ENCODE data around the gene SKOR1. TPM values are rescaled to one million over a fixed set of nuclear protein-coding genes. Genes with fewer than 3 reads are reported as not detected.

The SKOR1 gene
- polyA plus RNA-seq, 1 donor from 2014 or later = not detected

DNA sequence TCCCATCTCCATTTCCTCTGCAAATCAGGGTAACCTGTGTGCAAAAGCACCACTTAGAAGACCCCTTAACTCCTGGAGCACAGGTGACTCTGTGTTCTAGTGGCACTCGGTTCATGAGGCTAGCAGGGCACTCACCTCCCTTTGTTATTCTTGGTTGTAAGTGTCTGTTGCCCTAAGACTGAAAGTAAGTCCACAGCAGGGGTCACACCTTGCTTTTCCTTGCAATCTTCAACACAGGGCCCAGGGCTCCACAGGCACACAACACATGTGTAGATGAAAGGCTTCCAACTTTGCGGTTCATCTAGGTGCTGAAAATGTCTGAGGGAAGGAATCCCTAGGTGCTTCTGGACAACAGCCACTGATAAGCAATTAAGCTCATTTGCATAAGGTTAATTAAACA lies 11.6 kb downstream of the SKOR1 start:
- peak overlapping the region in 2 of 4 donors; percentile 16 to 83 for H3K4me3 Mint-ChIP-seq
- H3K27ac Mint-ChIP-seq = peak overlapping the region in 1 of 3 donors; percentile 98
- peaks cover 24 to 40% (median 35%) of the 10 kb centered on the region in 3 donors for H3K4me1 Mint-ChIP-seq
- peaks cover 2% of the 10 kb centered on the region for H3K36me3 Mint-ChIP-seq
- H3K27me3 Mint-ChIP-seq = peaks cover 37% of the 10 kb centered on the region
- peaks cover 0 to 4% (median 0%) of the 10 kb centered on the region in 3 donors for H3K9me3 Mint-ChIP-seq

- peak overlapping the region; percentile 63 to 95 (median 82) for H3K4me3 Mint-ChIP-seq
- H3K36me3 Mint-ChIP-seq = peaks cover 2% of the 10 kb centered on the region
- H3K4me1 Mint-ChIP-seq = peaks cover 19 to 31% (median 28%) of the 10 kb centered on the region in 3 donors
- peak overlapping the region in 2 of 3 donors; percentile 98 to 100 for H3K27ac Mint-ChIP-seq
- peaks cover 0 to 4% (median 0%) of the 10 kb centered on the region in 3 donors for H3K9me3 Mint-ChIP-seq
- H3K27me3 Mint-ChIP-seq = peaks cover 21% of the 10 kb centered on the region
These were observed 13.6 kb downstream of the SKOR1 start for GRCh38 chr15:67838789-67839332.

DNA sequence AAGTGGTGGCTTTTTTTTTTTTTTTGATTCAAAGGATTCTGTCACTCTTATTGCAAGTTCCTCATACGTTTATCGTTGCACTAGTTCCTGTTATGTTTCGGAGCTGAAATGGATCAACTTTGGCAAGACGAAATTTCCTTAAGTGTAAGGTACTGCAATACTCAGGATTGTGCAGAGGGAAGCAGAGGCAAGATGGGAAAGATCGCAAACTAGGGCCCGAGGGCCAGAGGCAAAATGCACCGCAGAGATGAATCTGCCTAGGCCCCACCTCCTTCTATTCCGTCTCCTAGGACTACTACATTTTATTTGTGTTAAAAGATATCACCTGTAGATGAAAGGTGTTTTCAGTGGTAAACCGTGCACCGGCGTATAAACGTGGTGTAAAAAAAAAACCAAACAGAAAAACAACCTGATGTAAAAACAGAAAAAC lies 14.2 kb downstream of the SKOR1 start:
- Mint-ChIP-seq H3K27ac (peak overlapping the region; percentile 98 to 100 (median 99)), H3K4me3 (peak overlapping the region; percentile 88 to 98 (median 95)), H3K9me3 (peaks cover 0 to 4% (median 0%) of the 10 kb centered on the region in 3 donors), H3K4me1 (peaks cover 15 to 29% (median 22%) of the 10 kb centered on the region in 3 donors), H3K27me3 (peaks cover 17% of the 10 kb centered on the region), H3K36me3 (peaks cover 2% of the 10 kb centered on the region)

GRCh38 chr15:67839929-67840748 lies 14.8 kb downstream of the SKOR1 start, which contains the start of gene RNU6-1:
RNU6-1 (minus strand) TSS chr15:67840045.
- peaks cover 13% of the 10 kb centered on the region for H3K27me3 Mint-ChIP-seq
- H3K27ac Mint-ChIP-seq = peak within 1 kb of the TSS; percentile 98 to 100 (median 99)
- H3K4me1 Mint-ChIP-seq = peaks cover 13 to 28% (median 22%) of the 10 kb centered on the region in 3 donors
- peaks cover 2% of the 10 kb centered on the region for H3K36me3 Mint-ChIP-seq
- H3K9me3 Mint-ChIP-seq = peaks cover 0 to 4% (median 0%) of the 10 kb centered on the region in 3 donors
- peak within 1 kb of the TSS; percentile 88 to 98 (median 95) for H3K4me3 Mint-ChIP-seq

GRCh38 chr15:67840749-67841512 lies 15.6 kb downstream of the SKOR1 start:
- Mint-ChIP-seq H3K4me3 (peak overlapping the region; percentile 88 to 98 (median 95)), H3K27ac (peak overlapping the region; percentile 98 to 100 (median 99)), H3K36me3 (peaks cover 2% of the 10 kb centered on the region), H3K9me3 (peaks cover 0 to 4% (median 0%) of the 10 kb centered on the region in 3 donors), H3K27me3 (peaks cover 6% of the 10 kb centered on the region), H3K4me1 (peaks cover 12 to 27% (median 22%) of the 10 kb centered on the region in 3 donors)

- H3K4me1 Mint-ChIP-seq = peaks cover 12 to 25% (median 18%) of the 10 kb centered on the region in 3 donors
- peak overlapping the region; percentile 88 to 98 (median 95) for H3K4me3 Mint-ChIP-seq
- peak overlapping the region in 2 of 3 donors; percentile 88 to 98 for H3K27ac Mint-ChIP-seq
- peaks cover 4% of the 10 kb centered on the region for H3K27me3 Mint-ChIP-seq
- peaks cover 2% of the 10 kb centered on the region for H3K36me3 Mint-ChIP-seq
- H3K9me3 Mint-ChIP-seq = peaks cover 0 to 4% (median 0%) of the 10 kb centered on the region in 3 donors
These were observed 16.1 kb downstream of the SKOR1 start for GRCh38 chr15:67841513-67841762.

DNA sequence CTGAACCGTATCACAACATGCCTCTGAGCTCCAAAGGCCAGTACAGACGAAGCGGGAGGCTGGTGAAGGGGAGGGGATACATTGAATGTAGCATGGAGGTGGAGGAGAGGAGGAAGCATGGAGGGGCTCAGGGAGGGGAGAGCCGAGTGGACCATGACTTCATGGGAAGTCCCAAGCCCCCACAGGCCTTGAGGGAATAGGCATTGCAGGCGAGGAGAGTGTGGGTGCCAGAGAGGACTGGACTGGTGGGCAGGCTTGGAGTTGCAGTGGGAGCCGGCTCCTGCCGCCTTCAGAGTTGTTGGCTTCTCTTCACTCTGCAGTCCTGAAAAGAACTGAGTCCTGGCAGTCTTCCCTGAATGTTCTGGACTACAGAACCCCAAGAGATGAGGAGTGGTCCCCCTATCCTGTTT lies 17.8 kb downstream of the SKOR1 start:
- peaks cover 4% of the 10 kb centered on the region for H3K27me3 Mint-ChIP-seq
- peaks cover 2% of the 10 kb centered on the region for H3K36me3 Mint-ChIP-seq
- H3K4me3 Mint-ChIP-seq = peak overlapping the region in 1 of 4 donors; percentile 37
- peaks cover 0 to 6% (median 0%) of the 10 kb centered on the region in 3 donors for H3K9me3 Mint-ChIP-seq
- H3K27ac Mint-ChIP-seq = peak overlapping the region in 1 of 3 donors; percentile 25
- peaks cover 12 to 20% (median 16%) of the 10 kb centered on the region in 3 donors for H3K4me1 Mint-ChIP-seq

GRCh38 chr15:67843571-67844387 lies 18.5 kb downstream of the SKOR1 start:
- Mint-ChIP-seq H3K36me3 (peaks cover 2% of the 10 kb centered on the region), H3K27ac (peak overlapping the region in 2 of 3 donors; percentile 25 to 34)

GRCh38 chr15:67845974-67846373 lies 20.7 kb downstream of the SKOR1 start:
- peaks cover 6 to 11% (median 7%) of the 10 kb centered on the region in 3 donors for H3K4me1 Mint-ChIP-seq
- H3K9me3 Mint-ChIP-seq = peaks cover 0 to 5% (median 0%) of the 10 kb centered on the region in 3 donors
- no peaks in the 10 kb centered on the region for H3K36me3 Mint-ChIP-seq
- H3K4me3 Mint-ChIP-seq = no peak overlapping the region
- peaks cover under 1% of the 10 kb centered on the region for H3K27me3 Mint-ChIP-seq
- H3K27ac Mint-ChIP-seq = no peak overlapping the region

More at GRCh38 chr15:67843571-67844387, 18.5 kb downstream of the SKOR1 start:
- Mint-ChIP-seq H3K4me3 (peak overlapping the region in 2 of 4 donors; percentile 52 to 56), H3K27me3 (peaks cover 3% of the 10 kb centered on the region), H3K4me1 (peaks cover 10 to 16% (median 16%) of the 10 kb centered on the region in 3 donors), H3K9me3 (peaks cover 0 to 8% (median 0%) of the 10 kb centered on the region in 3 donors)

DNA sequence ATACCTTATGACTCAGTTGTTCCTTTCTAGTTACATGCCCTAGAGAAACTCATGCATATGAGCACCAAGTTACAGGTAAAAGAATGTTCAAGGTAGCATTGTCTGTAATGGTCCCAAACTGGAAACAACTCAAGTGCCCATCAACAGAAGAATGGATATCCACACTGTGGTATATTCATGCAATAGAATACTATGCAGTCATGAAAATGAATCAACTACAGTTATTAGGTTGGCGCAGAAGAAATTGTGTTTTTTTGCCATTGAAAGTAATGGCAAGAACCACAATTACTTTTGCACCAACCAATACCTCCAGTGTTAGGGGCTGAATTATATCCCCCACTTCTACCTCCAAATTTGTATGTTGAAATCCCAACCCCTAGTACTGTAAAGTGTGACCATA lies 24.2 kb downstream of the SKOR1 start:
- H3K4me1 Mint-ChIP-seq = peaks cover 11 to 18% (median 14%) of the 10 kb centered on the region in 3 donors
- H3K9me3 Mint-ChIP-seq = peaks cover 0 to 5% (median 3%) of the 10 kb centered on the region in 3 donors
- peaks cover 6% of the 10 kb centered on the region for H3K27me3 Mint-ChIP-seq
- H3K36me3 Mint-ChIP-seq = no peaks in the 10 kb centered on the region
- H3K27ac Mint-ChIP-seq = peak overlapping the region in 1 of 3 donors; percentile 5
- no peak overlapping the region for H3K4me3 Mint-ChIP-seq

- H3K9me3 Mint-ChIP-seq = peaks cover 0 to 5% (median 3%) of the 10 kb centered on the region in 3 donors
- peaks cover 6% of the 10 kb centered on the region for H3K27me3 Mint-ChIP-seq
- H3K4me3 Mint-ChIP-seq = peak overlapping the region in 1 of 4 donors; percentile 41
- H3K36me3 Mint-ChIP-seq = no peaks in the 10 kb centered on the region
- H3K27ac Mint-ChIP-seq = no peak overlapping the region
- peaks cover 11 to 18% (median 14%) of the 10 kb centered on the region in 3 donors for H3K4me1 Mint-ChIP-seq
These were observed 25.0 kb downstream of the SKOR1 start for GRCh38 chr15:67850336-67850735.

GRCh38 chr15:67850994-67851571 lies 25.8 kb downstream of the SKOR1 start:
- Mint-ChIP-seq H3K36me3 (no peaks in the 10 kb centered on the region), H3K27me3 (peaks cover 6% of the 10 kb centered on the region), H3K9me3 (peaks cover 0 to 5% (median 3%) of the 10 kb centered on the region in 3 donors), H3K4me1 (peaks cover 13 to 19% (median 16%) of the 10 kb centered on the region in 3 donors), H3K4me3 (peak overlapping the region in 1 of 4 donors; percentile 76), H3K27ac (no peak overlapping the region)

GRCh38 chr15:67852418-67852817 lies 27.1 kb downstream of the SKOR1 start:
- no peak overlapping the region for H3K27ac Mint-ChIP-seq
- peaks cover 15 to 19% (median 16%) of the 10 kb centered on the region in 3 donors for H3K4me1 Mint-ChIP-seq
- H3K9me3 Mint-ChIP-seq = peaks cover 0 to 3% (median 3%) of the 10 kb centered on the region in 3 donors

More at GRCh38 chr15:67852418-67852817, 27.1 kb downstream of the SKOR1 start:
- H3K4me3 Mint-ChIP-seq = no peak overlapping the region
- H3K27me3 Mint-ChIP-seq = peaks cover 6% of the 10 kb centered on the region
- H3K36me3 Mint-ChIP-seq = no peaks in the 10 kb centered on the region

All from IgD-negative memory B cell (primary cell).